Osteoblast (primary cell): Measurements from ENCODE around the gene PTPN14. TPM values are rescaled to one million over a fixed set of nuclear protein-coding genes. Genes with fewer than 3 reads are reported as not detected.

Experiments used
- DNase-seq: peaks from one replicate; pipeline ENCODE4 v3.0.0; 2011; ENCODE audit warnings: low spot score, mixed read lengths; ENCODE audit not compliant: insufficient read length; ENCODE audit errors: missing footprints
- H2AFZ ChIP-seq: 2 replicates; pipeline ENCODE4 v1.6.0; 2011; ENCODE audit warnings: mild to moderate bottlenecking, low read length
- H3K27ac ChIP-seq: 2 replicates; pipeline ENCODE4 v1.5.1; 2011; ENCODE audit warnings: mild to moderate bottlenecking, low read depth, low read length, moderate library complexity
- H3K27me3 ChIP-seq: 2 replicates; pipeline ENCODE4 v1.6.0; 2012; ENCODE audit warnings: mild to moderate bottlenecking, control low read depth, inconsistent platforms, low read length, moderate library complexity; ENCODE audit not compliant: insufficient read depth
- H3K36me3 ChIP-seq: 2 replicates; pipeline ENCODE4 v1.5.1; 2011; ENCODE audit warnings: mild to moderate bottlenecking, low read length, control low read depth, moderate library complexity; ENCODE audit not compliant: insufficient read depth
- H3K4me1 ChIP-seq: 2 replicates; pipeline ENCODE4 v1.5.1; 2011; ENCODE audit warnings: mild to moderate bottlenecking, low read length, control low read depth, moderate library complexity; ENCODE audit not compliant: insufficient read depth
- H3K4me2 ChIP-seq: 2 replicates; pipeline ENCODE4 v1.6.0; 2011; ENCODE audit warnings: mild to moderate bottlenecking, low read length; ENCODE audit not compliant: insufficient read depth
- H3K4me3 ChIP-seq: fragments of 200-600 bp; sonication (generic); 3 replicates; pipeline ENCODE4 v1.5.1; 2012; ENCODE audit warnings: mild to moderate bottlenecking, low read length, inconsistent platforms; ENCODE audit not compliant: insufficient read depth
- H3K79me2 ChIP-seq: 2 replicates; pipeline ENCODE4 v1.6.0; 2012; ENCODE audit warnings: mild to moderate bottlenecking, low read length, control low read depth, inconsistent platforms; ENCODE audit not compliant: insufficient read depth
- H3K9me3 ChIP-seq: 2 replicates; pipeline ENCODE4 v1.5.1; 2011; ENCODE audit warnings: low read depth, low read length, control low read depth
- H4K20me1 ChIP-seq: 2 replicates; pipeline ENCODE4 v1.6.0; 2012; ENCODE audit warnings: mild to moderate bottlenecking, low read length, control low read depth; ENCODE audit not compliant: insufficient read depth
- CTCF ChIP-seq: IDR thresholded peaks from 2 replicates; pipeline ENCODE4 v1.5.1; 2011; ENCODE audit warnings: mild to moderate bottlenecking, low read depth, low read length, moderate library complexity; ENCODE audit errors: extremely low read depth
- total RNA-seq: library from RNA; depleted of rRNA; stranded (reverse); fragments of >200 nt; gene quantifications from 2 replicates; pipeline ENCODE4 v1.2.3, GENCODE V29; 2012

Gene PTPN14
- total RNA-seq, 1 donor = 131 TPM

- H4K20me1 ChIP-seq = no peaks in the 10 kb centered on the region
- no peak overlapping the region for H3K4me3 ChIP-seq
- H3K27ac ChIP-seq = peak overlapping the region; percentile 60
- peak overlapping the region; percentile 61 for H3K4me2 ChIP-seq
- DNase-seq = peak; percentile 91
- no peaks in the 10 kb centered on the region for H3K27me3 ChIP-seq
- H3K36me3 ChIP-seq = no peaks in the 10 kb centered on the region
- no peaks in the 10 kb centered on the region for H3K79me2 ChIP-seq
- peaks cover 23% of the 10 kb centered on the region for H3K4me1 ChIP-seq
- peak overlapping the region; percentile 45 for H2AFZ ChIP-seq
- H3K9me3 ChIP-seq = no peaks in the 10 kb centered on the region
- no peak for TF ChIP-seq CTCF
These were observed 6.7 kb upstream of the PTPN14 start for GRCh38 chr1:214557952-214558735.

GRCh38 chr1:214553142-214553710 is 1.8 kb upstream of the PTPN14 start:
- peaks cover 25% of the 10 kb centered on the region for H3K4me1 ChIP-seq
- no peaks in the 10 kb centered on the region for H3K27me3 ChIP-seq
- no peak overlapping the region for H3K4me2 ChIP-seq
- H3K4me3 ChIP-seq = no peak overlapping the region
- peaks cover 26% of the 10 kb centered on the region for H4K20me1 ChIP-seq
- H3K27ac ChIP-seq = peak overlapping the region; percentile 12
- peak; percentile 57 for DNase-seq
- peaks cover 35% of the 10 kb centered on the region for H3K79me2 ChIP-seq
- TF ChIP-seq CTCF = no peak
- H3K9me3 ChIP-seq = no peaks in the 10 kb centered on the region
- H3K36me3 ChIP-seq = peaks cover 3% of the 10 kb centered on the region
- peak overlapping the region; percentile 43 for H2AFZ ChIP-seq

GRCh38 chr1:214552174-214552608 is 789 bp upstream of the PTPN14 start:
- Histone ChIP-seq H3K27me3 (no peaks in the 10 kb centered on the region), H3K79me2 (peaks cover 45% of the 10 kb centered on the region), H3K36me3 (peaks cover 5% of the 10 kb centered on the region), H3K4me1 (peaks cover 29% of the 10 kb centered on the region), H3K27ac (peak overlapping the region; percentile 97), H2AFZ (peak overlapping the region; percentile 88), H4K20me1 (peaks cover 36% of the 10 kb centered on the region), H3K9me3 (no peaks in the 10 kb centered on the region), H3K4me3 (peak overlapping the region; percentile 94), H3K4me2 (peak overlapping the region; percentile 94)
- no peak for TF ChIP-seq CTCF
- peak; percentile 92 for DNase-seq

GRCh38 chr1:214550857-214551435 is 456 bp downstream of the PTPN14 start:
- Histone ChIP-seq H3K79me2 (peaks cover 58% of the 10 kb centered on the region), H2AFZ (peak overlapping the region; percentile 31)
- no peak for TF ChIP-seq CTCF

More at GRCh38 chr1:214550857-214551435, 456 bp downstream of the PTPN14 start:
- Histone ChIP-seq H3K4me3 (peak overlapping the region; percentile 94), H3K4me1 (peaks cover 39% of the 10 kb centered on the region), H3K36me3 (peaks cover 13% of the 10 kb centered on the region), H3K4me2 (peak overlapping the region; percentile 89), H3K27me3 (no peaks in the 10 kb centered on the region), H3K9me3 (no peaks in the 10 kb centered on the region), H4K20me1 (peaks cover 48% of the 10 kb centered on the region), H3K27ac (peak overlapping the region; percentile 91)
- DNase-seq = peak; percentile 92
